Measurements from ENCODE around the gene TRIM52.

TRIM52 gene

DNA sequence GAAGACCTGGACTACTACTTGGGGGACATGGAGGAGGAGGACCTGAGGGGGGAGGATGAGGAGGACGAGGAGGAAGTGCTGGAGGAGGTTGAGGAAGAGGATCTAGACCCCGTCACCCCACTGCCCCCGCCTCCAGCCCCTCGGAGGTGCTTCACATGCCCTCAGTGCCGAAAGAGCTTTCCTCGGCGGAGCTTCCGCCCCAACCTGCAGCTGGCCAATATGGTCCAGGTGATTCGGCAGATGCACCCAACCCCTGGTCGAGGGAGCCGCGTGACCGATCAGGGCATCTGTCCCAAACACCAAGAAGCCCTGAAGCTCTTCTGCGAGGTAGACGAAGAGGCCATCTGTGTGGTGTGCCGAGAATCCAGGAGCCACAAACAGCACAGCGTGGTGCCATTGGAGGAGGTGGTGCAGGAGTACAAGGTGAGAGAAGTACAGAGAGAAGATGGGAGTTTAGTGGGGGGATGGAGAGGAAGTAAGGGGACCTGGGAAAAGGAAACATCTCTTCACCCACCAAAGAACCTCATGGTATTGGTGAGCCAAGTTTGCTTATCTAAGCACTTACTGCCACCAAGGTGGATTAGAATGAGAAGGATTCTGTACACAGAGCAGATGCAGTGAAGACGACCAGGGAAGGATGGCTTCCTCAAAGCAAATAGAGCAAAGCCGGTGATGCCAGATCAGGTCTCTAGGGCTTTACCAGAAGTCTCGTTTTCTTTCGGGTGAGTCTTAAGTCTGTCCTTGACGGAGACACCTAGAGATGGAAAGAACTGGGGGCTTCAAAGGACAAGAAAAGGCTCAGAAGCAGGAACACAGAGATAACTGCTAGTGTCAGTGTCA lies 36.3 kb downstream of the TRIM52 start:
- no peak for TF ChIP-seq SIN3A (IDR thresholded peaks at IDR 0.05; ENCODE audit: borderline replicate concordance, insufficient read depth, low read length)

DNA sequence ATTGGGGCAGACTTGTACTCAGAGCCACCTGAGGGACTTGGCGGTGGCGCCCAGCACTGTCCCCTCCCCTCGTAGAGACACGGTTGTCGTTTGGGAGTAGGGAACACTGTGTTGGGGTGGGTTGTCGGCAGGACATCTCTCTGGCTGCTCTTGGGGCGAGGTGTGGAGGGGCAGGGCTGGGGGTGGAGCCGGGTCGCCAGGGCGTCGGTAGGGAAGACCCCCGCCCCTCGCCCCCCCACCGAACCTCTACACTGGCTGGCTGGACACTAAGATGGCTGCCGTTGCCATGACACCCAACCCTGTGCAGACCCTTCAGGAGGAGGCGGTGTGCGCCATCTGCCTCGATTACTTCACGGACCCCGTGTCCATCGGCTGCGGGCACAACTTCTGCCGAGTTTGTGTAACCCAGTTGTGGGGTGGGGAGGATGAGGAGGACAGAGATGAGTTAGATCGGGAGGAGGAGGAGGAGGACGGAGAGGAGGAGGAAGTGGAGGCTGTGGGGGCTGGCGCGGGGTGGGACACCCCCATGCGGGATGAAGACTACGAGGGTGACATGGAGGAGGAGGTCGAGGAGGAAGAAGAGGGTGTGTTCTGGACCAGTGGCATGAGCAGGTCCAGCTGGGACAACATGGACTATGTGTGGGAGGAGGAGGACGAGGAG lies 37.1 kb downstream of the TRIM52 start:
- TF ChIP-seq SIN3A (IDR thresholded peaks at IDR 0.05; ENCODE audit: borderline replicate concordance, insufficient read depth, low read length), result peak; percentile 65; the same call in 1 of the 2 replicates
- TF ChIP-seq, protein P1, sequence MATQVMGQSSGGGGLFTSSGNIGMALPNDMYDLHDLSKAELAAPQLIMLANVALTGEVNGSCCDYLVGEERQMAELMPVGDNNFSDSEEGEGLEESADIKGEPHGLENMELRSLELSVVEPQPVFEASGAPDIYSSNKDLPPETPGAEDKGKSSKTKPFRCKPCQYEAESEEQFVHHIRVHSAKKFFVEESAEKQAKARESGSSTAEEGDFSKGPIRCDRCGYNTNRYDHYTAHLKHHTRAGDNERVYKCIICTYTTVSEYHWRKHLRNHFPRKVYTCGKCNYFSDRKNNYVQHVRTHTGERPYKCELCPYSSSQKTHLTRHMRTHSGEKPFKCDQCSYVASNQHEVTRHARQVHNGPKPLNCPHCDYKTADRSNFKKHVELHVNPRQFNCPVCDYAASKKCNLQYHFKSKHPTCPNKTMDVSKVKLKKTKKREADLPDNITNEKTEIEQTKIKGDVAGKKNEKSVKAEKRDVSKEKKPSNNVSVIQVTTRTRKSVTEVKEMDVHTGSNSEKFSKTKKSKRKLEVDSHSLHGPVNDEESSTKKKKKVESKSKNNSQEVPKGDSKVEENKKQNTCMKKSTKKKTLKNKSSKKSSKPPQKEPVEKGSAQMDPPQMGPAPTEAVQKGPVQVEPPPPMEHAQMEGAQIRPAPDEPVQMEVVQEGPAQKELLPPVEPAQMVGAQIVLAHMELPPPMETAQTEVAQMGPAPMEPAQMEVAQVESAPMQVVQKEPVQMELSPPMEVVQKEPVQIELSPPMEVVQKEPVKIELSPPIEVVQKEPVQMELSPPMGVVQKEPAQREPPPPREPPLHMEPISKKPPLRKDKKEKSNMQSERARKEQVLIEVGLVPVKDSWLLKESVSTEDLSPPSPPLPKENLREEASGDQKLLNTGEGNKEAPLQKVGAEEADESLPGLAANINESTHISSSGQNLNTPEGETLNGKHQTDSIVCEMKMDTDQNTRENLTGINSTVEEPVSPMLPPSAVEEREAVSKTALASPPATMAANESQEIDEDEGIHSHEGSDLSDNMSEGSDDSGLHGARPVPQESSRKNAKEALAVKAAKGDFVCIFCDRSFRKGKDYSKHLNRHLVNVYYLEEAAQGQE (IDR thresholded peaks at IDR 0.05; ENCODE audit: insufficient read depth in 1 of 2, low read depth in 2 of 2, low read length in 2 of 2), result no peak

DNA sequence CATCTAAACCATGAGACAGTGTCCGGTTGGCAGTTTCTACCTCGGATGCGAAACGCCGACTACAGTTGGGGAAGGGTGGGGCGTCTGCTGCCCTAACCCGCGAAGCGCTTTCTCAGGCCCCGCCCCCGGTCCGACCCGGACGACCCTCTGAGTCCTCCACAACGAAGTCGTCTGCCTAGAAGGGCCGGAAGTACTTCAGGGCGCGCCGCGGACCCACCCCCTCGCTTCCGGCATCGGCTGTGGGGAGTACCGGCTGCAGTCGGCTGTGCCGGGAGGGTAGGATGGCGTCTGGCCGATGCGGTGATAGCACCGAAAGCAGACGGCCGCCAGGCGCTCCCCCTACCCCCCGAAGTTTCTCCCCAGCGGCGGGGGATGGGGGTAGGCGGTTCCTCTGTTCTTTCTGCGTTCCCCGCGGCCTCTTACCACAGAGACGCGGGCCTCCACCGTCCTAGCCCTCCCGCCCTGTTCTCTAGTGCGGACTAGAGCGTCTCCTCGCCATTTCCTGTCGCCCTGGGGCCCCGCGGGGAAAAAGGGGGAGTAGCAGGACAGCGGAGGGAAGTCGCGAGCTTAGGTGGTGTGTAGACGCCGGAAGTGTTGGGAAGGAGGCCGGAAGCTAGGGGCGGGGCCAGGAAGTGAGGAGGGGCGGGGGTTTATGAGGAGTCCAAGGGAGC lies 37.8 kb downstream of the TRIM52 start, which contains the start of gene TRIM41:
Gene TRIM41, plus strand, starts transcription at position 224 of the 671 bp plus-strand sequence. CDS start 719 bp downstream, outside the sequence.
- no peak for TF ChIP-seq SIN3A (IDR thresholded peaks at IDR 0.05; ENCODE audit: borderline replicate concordance, insufficient read depth, low read length)
- peak; percentile 61; the same call in 1 of the 2 replicates for TF ChIP-seq TAF1 (IDR thresholded peaks at IDR 0.05; ENCODE audit: borderline replicate concordance, insufficient read depth, low read length)
- TF ChIP-seq, protein P1 (IDR thresholded peaks at IDR 0.05; ENCODE audit: insufficient read depth in 1 of 2, low read depth in 2 of 2, low read length in 2 of 2), result 0 out of 4 replicates have a peak, but pooled peaks of 1 of the 2 experiments have one; percentile 6
- TF ChIP-seq POLR2AphosphoS5 (IDR thresholded peaks at IDR 0.05; ENCODE audit: low read depth, low read length), result peak; percentile 74
- no peak for TF ChIP-seq FOXP2 (optimal IDR thresholded peaks at IDR 0.05; ENCODE audit: borderline replicate concordance, extremely low read depth, extremely low read length, insufficient read depth)

DNA sequence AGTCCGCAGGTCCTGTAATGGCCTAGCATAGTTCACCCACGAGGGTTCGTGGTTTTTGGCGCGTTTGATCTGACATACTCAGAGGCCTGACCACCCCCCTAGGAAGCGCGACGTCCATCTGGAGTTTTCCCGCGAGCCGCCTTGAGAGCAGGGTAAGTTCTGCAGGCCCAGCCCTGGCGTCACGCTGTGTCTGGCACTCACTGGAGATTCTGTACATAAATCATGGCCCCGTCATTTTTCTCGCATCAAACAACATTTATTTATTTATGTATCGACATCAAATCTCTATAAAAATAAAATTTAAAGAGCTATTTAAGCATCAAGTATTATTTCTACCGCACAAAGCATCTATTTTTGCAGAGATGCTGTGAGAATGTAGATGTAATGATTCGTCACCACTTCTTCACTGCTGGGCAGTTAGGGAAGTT lies 38.3 kb downstream of the TRIM52 start:
- TF ChIP-seq FOXP2 (optimal IDR thresholded peaks at IDR 0.05; ENCODE audit: borderline replicate concordance, extremely low read depth, extremely low read length, insufficient read depth), result no peak
- no peak for TF ChIP-seq SIN3A (IDR thresholded peaks at IDR 0.05; ENCODE audit: borderline replicate concordance, insufficient read depth, low read length)
- TF ChIP-seq, protein P1 (IDR thresholded peaks at IDR 0.05; ENCODE audit: insufficient read depth in 1 of 2, low read depth in 2 of 2, low read length in 2 of 2), result no peak
- no peak for TF ChIP-seq POLR2AphosphoS5 (IDR thresholded peaks at IDR 0.05; ENCODE audit: low read depth, low read length)
- TF ChIP-seq TAF1 (IDR thresholded peaks at IDR 0.05; ENCODE audit: borderline replicate concordance, insufficient read depth, low read length), result no peak

DNA sequence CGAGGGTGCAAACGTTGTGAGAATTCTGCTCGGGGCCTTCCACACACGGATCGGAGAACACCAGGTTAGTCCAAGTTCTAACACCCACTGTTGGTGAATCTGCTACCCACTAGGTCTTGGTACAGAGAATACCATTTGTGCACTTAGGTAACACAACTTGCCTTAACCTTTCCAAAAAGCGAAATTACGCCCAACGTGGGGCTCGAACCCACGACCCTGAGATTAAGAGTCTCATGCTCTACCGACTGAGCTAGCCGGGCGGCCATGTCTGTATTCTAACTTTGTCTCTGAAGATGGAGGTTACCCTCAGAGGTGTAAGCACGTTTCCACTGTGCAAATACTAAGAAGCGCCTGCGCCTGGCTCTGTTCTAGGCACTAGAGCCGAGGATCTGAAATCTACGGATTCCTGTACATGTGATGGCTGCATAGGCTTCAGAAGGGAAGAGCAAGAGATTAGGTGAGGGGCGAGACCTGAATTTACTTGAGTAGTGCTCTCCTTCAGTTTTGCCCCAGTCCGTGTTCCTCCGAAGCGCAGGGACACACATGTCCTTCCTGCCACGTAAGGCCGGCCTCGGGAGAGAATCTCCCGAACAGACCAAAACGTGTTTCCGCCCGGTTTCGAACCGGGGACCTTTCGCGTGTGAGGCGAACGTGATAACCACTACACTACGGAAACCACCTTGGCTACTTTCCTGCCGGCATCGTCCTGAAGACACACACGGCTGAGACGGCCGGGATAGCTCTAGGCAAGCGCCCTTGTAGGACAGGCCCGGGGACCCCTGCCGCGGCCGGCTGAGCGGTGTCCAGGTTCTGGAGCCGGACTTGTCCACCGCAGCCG lies 38.9 kb downstream of the TRIM52 start:
- TF ChIP-seq, protein P1 (IDR thresholded peaks at IDR 0.05; ENCODE audit: insufficient read depth in 1 of 2, low read depth in 2 of 2, low read length in 2 of 2), result no peak

Data from PFSK-1 (cell line).